Measurements from ENCODE around the gene NR2F6. TPM values are rescaled to one million over a fixed set of nuclear protein-coding genes. Genes with fewer than 3 reads are reported as not detected.

Gene NR2F6
- polyA plus RNA-seq, 2 of the 4 experiments (the other 2 are of a cell fraction), result 31.9 to 42.1 TPM

DNA sequence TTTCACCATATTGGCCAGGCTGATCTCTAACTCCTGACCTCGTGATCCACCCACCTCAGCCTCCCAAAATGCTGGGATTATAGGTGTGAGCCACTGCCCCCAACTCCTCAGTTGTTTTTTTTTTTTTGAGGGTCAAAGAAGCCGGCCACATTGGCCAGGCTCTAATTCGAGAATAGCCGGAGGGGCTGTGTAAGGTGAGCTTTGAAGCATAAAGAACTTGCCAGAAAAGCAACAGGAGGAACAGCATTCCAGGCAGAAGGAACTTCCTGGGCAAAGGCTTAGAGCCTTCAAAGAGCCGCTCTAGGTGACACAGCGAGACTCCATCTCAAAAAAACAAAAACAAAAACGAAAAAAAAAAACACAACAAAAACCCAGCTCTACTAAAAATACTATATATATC, 20.3 kb upstream of the NR2F6 start (continued):
- TF ChIP-seq HMGXB4 (CRISPR knock-in tag; IDR thresholded peaks at IDR 0.05; ENCODE audit: borderline replicate concordance), result no peak
- no peak for TF ChIP-seq HEYL (CRISPR knock-in tag; IDR thresholded peaks at IDR 0.05)

DNA sequence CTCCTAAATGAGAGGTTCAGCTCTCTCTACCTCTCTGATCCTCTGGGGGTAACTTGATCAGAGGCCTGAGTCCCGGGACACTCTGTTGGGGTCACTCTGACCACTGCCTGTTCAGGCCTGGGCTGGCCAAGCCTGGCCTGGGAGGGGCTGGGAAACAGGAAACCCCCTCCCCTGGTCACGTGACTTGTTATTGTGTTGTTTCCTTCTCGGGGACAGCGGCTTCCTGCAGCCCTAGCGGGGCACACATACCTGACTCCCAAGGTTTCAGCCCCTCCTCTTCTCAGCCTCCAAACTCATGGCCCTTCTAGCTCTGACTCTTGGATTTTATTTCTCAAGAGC, 18.9 kb upstream of the NR2F6 start, which contains the start of gene USHBP1:
Gene USHBP1, minus strand, starts transcription at position 105 of the 339 bp plus-strand sequence. CDS start 446 bp downstream, outside the sequence.
- no peak for DNase-seq (ENCODE audit: low read depth in 1 of 2, low spot score in 1 of 2)
- ChIA-PET POLR2A (no interaction called here), CTCF (interaction anchor here (0.6 to 8.0 kb wide), 5 partner anchors 9 to 95 kb away, joined by 3 to 77 read pairs (median 9); partner anchors contain the start of gene ANKLE1)
- H3K9me3 ChIP-seq, result no peaks in the 10 kb centered on the region
- TF ChIP-seq, protein P1, sequence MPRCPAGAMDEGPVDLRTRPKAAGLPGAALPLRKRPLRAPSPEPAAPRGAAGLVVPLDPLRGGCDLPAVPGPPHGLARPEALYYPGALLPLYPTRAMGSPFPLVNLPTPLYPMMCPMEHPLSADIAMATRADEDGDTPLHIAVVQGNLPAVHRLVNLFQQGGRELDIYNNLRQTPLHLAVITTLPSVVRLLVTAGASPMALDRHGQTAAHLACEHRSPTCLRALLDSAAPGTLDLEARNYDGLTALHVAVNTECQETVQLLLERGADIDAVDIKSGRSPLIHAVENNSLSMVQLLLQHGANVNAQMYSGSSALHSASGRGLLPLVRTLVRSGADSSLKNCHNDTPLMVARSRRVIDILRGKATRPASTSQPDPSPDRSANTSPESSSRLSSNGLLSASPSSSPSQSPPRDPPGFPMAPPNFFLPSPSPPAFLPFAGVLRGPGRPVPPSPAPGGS (IDR thresholded peaks at IDR 0.05), result no peak
- TF ChIP-seq POLR2A (IDR thresholded peaks at IDR 0.05; ENCODE audit: low read length) (no peak), SREBF2 (IDR thresholded peaks at IDR 0.05) (no peak), KDM5A (IDR thresholded peaks at IDR 0.05) (no peak), TP53 (CRISPR knock-in tag; IDR thresholded peaks at IDR 0.05) (no peak), REST (IDR thresholded peaks at IDR 0.05) (no peak), ESRRA (IDR thresholded peaks at IDR 0.05; ENCODE audit: borderline replicate concordance, low read length) (no peak), HOXB13 (CRISPR knock-in tag; IDR thresholded peaks at IDR 0.05; ENCODE audit: low read depth) (no peak)
- TF ChIP-seq, protein P2, sequence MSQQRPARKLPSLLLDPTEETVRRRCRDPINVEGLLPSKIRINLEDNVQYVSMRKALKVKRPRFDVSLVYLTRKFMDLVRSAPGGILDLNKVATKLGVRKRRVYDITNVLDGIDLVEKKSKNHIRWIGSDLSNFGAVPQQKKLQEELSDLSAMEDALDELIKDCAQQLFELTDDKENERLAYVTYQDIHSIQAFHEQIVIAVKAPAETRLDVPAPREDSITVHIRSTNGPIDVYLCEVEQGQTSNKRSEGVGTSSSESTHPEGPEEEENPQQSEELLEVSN (IDR thresholded peaks at IDR 0.05; ENCODE audit: borderline replicate concordance, low read depth), result no peak
- no peak for ATAC-seq
- H3K4me2 ChIP-seq, result no peak within 1 kb of the TSS
- H3K4me3 ChIP-seq, result no peak within 1 kb of the TSS
- FAIRE-seq, result no peak
- H3K27ac ChIP-seq, result peak within 1 kb of the TSS in 1 of 2 experiments; percentile 24; a peak in 1 of 6 replicates
- 77% methylated on average over 5 of the region's 5 CpGs for WGBS (ENCODE audit: missing lambda C conversion rate)
- peaks cover 4% of the 10 kb centered on the region; the same call in 2 of the 3 replicates for H3K4me1 ChIP-seq

GRCh38 chr19:17263712-17264640, 18.3 kb upstream of the NR2F6 start:
- WGBS (ENCODE audit: missing lambda C conversion rate), result 89% methylated on average over 18 of the region's 23 CpGs
- FAIRE-seq, result no peak
- ATAC-seq, result no peak
- H3K27ac ChIP-seq, result peak overlapping the region in 1 of 2 experiments; percentile 24; a peak in 1 of 6 replicates
- TF ChIP-seq FOSB (CRISPR knock-in tag; IDR thresholded peaks at IDR 0.05) (no peak), ZFP36 (IDR thresholded peaks at IDR 0.05; ENCODE audit: borderline replicate concordance, partially characterized antibody) (peak; percentile 78)
- no peaks in the 10 kb centered on the region for H3K9me3 ChIP-seq
- no peak overlapping the region for H3K4me3 ChIP-seq
- POLR2A ChIA-PET, result interaction anchor here (0.5 kb wide), 1 partner anchor 65 kb away, joined by 3 read pairs; no protein-coding TSS in a partner anchor
- no peak overlapping the region for H3K4me2 ChIP-seq
- no peak for DNase-seq (ENCODE audit: low read depth in 1 of 2, low spot score in 1 of 2)
- CTCF ChIA-PET, result interaction anchor here (0.5 to 8.0 kb wide), 5 partner anchors 9 to 29 kb away, joined by 3 to 77 read pairs (median 9); partner anchors contain the start of gene ANKLE1
- H3K4me1 ChIP-seq, result peaks cover 4% of the 10 kb centered on the region; the same call in 2 of the 3 replicates

Measured in A549 (cell line).